Tongue (tissue), 2 donors: ENCODE data around the gene RND2. TPM values are rescaled to one million over a fixed set of nuclear protein-coding genes. Genes with fewer than 3 reads are reported as not detected.
"Not testable (repeated sequence)": the region's sequence is repeated elsewhere in the genome, so short reads cannot be mapped to it uniquely, and the experiment has no call there.

Experiments
- DNase-seq: peaks from one replicate; pipeline ENCODE4 v3.0.0-alpha.2; 2015
- total RNA-seq: library from RNA; depleted of rRNA; stranded (reverse); fragments of >200 nt; gene quantifications from one replicate; pipeline ENCODE4 v1.2.3, GENCODE V29; 2014

RND2 gene
- total RNA-seq, 1 donor from 2014 or later, result 0.92 TPM

DNA sequence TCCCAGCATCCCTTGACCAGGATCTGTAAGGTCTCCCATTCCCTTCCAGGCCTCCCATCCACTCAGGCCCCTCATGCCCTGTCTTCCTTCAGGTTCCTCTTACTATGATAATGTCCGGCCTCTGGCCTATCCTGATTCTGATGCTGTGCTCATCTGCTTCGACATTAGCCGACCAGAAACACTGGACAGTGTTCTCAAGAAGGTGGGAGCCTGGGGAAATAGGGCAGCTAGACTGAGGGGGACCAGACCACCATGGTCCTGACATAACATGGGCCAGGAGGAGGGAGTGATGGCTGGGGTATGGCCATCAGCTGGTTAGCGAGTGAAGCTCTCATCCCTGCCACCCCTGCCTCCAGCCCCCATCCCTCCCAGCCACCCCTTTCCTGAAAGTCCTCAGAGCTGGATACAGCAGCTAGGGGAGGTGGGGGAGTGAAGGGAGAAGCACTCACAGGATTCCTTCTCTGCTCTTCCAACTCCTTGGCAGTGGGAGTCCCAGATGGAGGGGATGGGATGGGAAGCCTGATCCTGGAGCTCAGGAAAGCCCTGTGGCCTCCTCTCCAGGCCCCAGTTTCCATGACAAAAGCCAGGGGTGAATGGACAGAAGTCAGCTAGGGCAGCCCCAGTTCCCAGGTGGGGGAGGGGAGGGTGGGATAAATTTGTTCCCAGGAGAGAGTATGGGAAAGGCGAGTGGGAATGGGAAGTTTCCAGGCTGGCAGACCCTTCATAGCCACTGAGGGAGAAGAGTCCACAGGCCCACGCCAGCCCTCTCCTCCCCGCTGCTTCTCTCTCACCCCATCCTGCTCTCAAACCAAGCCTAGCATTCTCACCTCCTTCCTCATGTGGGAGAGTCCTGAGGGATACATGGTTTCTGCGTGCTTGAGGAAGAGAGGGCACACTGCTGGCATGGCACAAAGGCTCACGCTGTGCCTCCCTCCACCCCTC is 2.3 kb downstream of the RND2 start:
- no peak for DNase-seq

DNA sequence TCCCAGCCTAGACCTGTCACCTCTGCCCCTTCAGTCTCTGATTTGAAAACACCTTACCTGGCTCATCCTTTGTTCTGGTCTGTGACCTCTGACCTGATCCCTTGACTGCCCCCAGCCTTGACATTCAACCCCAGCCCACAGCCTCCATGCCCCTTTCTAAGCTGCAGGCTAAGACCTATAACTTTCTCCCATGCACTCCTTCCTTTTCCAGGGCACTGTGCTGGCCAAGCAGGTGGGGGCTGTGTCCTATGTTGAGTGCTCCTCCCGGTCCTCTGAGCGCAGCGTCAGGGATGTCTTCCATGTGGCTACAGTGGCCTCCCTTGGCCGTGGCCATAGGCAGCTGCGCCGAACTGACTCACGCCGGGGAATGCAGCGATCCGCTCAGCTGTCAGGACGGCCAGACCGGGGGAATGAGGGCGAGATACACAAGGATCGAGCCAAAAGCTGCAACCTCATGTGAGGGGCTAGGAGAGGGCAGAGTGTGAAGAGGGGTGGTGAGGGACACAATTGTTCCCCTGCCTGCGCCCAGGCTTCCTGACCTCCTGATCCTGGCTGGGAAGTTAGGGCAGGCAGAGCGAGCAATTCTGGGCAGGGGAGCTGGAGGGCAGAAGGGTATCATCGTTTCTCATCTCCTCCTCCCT is 3.3 kb downstream of the RND2 start:
- peak; percentile 36 for DNase-seq

DNA sequence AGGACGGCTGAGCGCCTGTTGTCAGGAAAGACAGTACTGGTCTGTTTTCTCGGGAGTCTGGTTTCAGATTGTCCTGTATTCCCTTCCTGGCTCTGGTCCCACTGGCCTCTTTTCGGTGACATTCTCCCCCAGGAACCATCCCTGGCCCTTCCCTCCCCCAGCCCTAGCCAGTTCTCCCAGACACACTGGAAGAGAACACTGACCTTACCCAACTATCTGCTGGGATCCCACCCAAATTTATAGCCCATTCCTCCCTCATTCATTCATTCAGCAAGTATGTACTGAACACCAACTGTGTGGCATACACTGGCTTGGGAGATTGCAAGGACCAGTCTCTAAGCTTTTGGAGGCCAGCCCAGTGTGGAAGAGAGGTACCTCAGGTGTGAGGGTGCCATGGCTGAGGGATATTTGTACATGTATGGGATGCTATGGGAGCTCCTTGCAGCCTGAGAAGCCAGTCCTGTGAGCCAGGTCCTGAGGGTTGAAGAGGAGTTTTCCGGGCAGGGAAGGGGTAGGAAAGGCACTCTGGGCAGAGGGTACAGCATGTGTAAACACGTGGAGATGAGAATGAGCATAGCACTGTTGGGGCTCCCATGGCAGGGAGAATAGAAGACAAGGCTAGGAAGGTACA is 5.2 kb downstream of the RND2 start:
- no peak for DNase-seq

DNA sequence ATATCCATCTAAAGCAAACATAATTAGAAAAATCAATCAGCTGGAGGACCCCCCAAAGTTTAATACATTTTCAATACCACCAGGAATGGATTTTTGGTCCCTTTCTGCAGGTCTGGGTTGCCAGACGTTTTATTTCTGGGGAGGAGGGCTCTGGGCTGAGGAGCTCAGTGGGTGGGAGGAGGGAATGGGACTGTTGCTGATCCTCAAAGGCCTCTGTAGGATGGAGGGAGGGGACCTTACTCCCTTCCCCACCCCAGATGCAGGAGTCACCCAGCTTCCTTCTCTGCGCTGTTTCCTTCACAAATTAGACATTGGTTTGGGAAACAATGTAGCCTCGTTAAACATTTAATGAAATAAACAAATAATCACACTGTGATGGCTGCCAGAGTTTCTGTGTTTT is 6.6 kb downstream of the RND2 start:
- DNase-seq, result no peak

DNA sequence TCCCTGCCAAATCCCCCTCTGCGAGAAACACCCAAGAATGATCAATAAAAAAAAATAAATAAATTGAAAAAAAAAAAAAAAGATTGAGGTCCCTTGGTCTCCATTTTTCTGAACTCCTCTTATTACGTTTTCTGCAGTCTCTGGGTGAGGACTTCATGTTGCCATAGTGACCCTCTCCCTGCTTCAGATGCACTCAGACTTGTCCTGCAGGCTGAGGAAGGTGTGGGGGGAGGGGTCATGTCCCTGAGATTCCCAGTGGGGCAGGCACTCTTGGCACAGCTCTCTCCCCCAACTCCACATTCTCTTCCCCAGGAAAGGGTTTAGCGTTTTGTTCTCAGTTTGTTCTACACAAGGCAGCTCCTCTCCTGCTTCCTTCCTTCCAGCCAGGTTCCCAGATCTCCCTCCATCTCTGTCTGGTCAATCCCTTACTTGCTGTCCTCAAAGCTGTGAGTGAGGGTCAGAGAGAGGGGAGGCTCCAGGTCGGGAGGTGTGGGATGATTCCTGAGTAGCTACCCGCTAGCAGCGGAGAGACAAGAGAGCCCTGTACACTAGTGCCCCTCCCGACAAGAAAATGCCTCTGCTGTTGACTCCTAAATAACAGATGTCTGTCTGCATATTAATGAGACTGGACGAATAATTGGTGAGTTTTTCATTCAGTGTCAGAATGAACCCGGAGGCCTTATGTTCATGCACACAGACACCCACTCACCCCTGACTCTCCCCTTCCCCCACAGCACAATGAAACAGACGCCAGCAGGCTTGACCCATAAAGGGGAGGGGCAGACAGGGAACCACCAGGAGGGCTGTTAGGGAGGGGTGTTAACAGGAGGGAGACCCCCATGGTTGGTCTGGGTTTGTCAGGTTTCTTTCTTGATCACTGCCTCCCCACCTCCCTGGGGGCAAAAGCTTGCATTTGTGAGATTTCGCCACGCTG is 9.2 kb downstream of the RND2 start:
- no peak for DNase-seq

DNA sequence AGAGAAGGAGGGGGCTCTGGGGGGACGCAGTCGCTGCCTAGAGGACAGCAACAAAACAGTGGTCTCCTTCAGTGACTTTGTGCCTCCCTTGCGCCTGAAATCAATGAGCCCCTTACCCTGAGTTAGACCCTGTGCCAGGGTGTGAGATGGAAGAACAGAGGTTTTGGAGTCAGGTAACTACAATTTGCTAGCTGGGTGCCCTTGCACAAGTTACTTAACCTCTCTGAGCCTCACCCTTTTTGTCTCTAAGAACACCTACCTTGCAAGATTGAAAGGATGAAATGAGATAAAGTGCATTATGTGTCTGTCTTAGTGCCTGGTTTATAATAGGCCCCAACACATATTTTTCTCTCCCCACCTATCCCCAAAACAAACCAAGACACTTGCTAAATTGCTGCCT is 9.9 kb downstream of the RND2 start:
- no peak for DNase-seq

DNA sequence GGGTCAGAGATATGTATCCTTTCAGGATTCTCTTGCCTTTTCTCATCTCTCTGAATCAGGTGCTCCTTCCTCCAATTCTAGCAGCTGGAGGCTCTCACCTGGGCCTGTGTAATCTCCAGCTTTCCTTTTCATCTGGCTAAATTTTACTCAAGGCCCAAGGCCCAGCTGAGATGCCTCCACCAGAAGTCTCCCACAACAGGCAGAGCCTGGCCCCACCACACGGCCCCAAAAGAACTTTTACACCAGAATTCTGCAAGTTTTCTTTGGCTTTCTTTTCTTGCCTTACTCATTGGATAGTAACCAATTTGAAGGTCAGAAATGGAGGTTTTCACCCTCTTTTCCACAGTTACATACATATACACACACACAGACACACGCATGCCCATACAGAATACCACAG is 14.6 kb downstream of the RND2 start:
- no peak for DNase-seq

DNA sequence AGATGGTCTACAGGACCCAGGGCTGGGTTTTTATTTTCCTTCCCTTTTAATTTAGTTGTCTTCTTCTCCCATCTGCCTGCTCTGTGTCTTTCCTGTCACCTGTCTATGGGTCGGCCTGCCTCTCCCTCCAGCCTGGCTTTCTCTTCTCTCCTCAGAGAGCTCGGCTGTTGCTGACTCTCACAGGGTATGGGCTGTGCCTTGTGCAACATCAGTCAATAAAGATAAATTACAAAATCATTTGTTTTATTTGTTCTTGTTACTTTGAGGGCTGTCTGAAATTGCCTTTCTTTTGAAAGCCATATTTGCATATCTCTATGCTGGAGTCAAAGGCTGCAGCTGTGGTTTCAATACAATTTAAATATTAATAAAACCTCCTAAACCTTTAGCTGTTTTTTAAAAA is 15.6 kb downstream of the RND2 start:
- DNase-seq, result no peak

DNA sequence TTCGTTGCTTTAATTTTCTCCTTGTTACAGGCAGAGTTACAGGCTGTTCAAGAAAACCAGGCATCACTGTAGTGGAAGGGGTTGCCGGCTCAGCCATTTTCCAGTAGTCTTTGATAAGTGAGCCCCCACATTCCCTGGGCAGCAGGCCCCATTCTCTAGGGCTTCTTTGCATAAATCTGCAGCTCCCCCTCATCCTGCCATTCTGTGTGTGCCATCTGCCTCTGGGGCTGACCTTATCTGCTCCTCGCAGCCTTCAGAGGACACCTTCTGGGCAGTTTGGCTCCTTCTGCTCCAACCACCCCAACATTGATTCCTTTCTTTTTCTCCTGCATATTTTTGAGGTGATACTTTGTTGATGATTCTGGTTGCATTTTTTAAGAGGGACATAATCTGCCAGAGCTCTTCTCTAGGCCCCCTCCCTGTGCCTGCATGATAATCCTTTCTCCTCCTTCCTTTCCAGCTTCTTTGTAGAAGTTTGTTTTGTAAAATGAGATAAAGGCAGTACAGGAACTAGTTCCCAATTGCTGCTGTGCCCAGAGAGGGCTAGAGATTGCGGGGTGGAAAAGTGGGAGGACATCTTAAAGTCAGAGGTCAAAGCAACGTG is 17.1 kb downstream of the RND2 start:
- DNase-seq, result no peak

DNA sequence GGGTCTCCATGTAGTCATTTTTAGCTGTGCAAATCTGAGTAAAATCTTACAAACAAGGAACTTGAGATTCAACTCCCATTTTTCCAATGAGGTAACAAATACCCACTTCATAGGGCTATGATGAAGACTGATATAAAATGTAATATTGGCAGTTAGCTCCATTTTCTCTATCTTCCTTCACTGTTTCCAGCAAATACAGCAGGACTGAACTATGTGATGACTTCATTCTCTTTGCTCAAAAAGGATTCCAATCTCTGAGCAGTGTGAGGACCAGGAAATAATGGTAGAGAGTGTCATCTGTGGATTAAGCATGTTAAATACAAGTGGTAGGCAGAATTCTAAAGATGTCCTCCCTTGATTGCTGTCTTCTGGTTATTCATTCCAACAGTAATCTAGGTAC is 18.3 kb downstream of the RND2 start:
- DNase-seq, result no peak

DNA sequence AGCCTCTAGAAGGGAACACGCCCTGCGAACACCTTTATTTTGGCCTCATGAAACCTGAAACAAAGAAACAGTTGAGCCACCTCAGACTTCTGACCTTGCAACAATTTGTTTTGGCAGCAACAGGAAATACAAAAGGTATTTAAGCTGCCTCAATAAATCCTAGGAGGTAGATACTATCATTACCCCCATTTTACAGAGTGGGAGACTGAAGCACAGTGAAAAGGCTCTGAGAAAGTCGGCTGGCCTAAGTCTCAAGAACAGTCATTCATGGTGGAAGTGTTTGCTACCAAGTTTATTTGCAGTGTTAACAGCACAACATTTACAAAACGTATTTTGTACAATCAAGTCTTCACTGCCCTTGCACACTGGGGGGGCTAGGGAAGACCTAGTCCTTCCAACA is 19.0 kb downstream of the RND2 start:
- no peak for DNase-seq

DNA sequence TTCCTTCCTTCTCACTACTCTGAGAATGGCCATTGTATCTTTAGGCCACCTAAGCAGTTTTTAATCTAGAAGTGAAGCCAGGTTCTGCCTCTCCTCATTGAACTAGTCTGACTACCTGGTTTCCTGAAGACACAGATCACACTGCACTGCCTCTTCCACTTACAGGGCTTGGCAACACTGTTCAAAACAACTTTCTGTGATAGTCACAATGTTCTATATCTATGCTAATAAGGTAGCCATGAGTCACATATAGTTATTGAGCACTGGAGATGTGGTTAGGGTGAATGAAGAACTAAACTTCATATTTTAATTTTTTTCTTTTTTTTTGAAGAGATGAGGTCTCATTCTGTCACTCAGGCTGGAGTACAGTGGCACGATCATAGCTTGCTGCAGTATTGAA is 26.9 kb downstream of the RND2 start:
- DNase-seq, result no peak

DNA sequence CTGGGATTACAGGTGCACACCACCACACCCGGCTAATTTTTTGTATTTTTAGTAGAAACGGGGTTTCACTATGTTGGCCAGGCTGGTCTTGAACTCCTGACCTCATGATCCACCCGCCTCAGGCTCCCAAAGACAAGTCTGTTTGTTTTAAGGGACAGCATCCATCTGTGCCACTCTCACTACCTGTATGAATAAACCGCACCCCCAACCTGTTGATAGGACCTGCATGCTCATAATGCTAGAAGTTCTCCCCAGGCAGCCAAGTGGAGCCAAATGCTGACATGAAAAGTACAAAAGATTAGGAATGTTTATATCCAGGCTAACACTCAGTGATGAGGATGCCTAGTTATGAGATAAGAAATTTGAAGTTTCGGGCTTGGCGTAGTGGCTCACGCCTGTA is 28.0 kb downstream of the RND2 start:
- not testable (repeated sequence) for DNase-seq

DNA sequence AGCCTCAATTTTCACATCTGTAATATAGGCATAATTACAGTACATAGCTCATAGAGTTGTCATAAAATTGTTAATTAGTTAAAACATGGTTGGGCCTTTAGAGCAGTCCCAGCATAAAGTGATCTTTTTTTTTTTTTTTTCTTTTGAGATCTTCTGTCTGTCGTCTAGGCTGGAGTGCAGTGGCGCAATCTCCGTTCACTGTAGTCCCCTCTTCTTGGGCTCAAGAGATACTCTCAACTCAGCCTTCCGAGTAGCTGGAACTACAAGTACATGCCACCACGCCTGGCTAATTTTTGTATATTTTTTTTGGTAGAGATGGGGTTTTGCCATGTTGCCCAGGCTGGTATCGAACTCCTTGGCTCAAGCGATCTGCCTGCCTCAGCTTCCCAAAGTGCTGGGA is 31.0 kb downstream of the RND2 start:
- no peak for DNase-seq

DNA sequence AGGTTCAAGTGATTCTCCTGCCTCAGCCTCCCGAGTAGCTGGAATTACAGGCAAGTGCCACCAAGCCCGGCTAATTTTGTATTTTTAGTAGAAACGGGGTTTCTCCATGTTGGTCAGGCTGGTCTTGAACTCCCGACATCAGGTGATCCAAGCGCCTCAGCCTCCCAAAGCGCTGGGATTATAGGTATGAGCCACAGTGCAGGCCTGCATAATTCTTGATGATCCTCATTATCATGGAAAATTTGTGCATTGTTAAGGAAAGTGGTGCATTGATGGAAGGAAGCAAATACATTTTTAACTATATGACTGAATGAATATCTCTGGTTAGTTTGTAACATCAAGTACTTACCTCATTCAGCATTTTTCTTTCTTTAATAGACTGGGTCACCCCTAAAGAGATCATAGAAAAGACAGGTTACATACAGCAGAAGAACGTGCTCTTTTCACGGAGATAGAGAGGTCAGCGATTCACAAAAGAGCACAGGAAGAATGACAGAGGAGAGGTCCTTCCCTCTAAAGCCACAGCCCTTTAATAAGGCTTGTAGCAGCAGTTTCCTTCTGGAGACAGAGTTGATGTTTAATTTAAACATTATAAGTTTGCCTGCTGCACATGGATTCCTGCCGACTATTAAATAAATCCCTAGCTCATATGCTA is 38.1 kb downstream of the RND2 start:
- DNase-seq, result no peak

DNA sequence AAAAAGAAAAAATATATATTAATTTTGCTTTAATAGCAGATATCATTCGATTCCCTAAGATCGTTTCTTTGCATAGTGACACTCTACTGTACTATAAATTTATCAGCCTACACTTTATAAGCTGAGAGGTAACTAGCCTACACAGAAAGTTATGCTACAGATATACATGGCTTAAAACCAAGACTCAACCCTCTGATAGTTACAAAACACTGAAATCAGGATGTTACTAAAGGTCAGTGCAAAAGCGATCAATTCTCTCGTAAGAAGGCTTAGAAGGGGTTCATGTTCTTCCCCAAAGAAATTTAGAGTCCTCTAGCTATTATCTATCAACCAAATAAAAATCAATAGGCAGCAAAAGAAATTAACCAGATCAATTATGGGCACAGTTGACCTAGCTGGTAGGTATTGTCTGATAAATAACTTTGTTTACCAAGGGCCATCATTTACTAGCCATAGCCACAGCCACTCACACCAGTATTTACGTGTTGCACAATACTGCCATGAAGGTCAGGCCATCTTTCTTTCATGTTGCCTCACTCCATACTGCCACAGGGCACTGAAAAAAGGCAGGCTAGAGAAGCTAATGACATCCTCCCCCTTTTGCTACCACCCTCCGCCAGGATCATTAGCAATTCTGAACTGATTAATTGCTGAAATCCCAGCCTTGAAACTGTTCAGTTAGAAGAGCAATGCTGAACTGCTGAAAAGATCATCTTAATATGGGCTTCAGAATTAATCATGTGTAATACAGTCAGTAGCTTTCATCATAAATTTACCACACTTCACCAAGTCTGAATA is 43.7 kb downstream of the RND2 start:
- DNase-seq, result no peak

DNA sequence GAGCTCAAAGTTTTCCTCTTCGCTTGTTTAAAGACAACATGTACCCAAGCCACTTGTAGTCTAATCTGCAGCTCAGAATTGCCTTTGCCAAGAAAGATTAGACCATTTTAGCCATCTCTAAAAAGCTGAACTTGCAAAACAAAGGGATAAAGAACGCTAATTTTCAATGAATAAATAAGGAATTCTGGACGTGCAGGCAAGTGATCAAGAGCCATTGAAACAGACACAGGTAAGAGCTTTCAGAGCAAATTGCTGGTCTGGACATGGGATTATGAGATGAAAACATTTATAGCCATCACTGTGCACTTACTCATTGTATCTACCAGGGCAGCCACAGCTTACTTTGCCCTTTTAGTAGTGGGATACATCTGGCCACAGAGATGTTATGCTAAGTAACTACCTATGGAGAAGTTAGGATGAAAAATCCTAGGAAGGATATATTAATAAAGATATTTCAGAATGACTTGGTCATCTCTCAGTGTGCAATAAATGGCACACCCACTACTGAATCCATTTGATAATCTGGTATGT is 44.4 kb downstream of the RND2 start:
- no peak for DNase-seq

DNA sequence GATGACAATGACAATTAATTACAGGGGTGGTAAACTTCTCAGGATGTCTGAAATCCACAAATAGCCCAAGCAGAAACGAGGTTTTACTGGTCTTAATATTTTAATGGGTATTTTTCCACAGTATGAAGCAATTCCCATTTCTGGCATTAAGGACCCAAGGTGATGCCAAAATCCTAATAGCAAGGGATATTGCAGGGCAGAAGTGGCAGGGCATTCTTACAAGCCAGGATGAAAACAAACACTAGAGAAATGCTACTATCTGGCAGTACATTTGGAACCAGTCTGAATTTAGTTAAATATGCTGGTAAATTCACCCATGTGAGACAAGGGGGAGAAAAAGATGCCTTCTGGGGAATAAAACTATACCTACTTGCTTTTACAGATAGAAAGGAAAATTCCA is 45.2 kb downstream of the RND2 start:
- DNase-seq, result no peak

DNA sequence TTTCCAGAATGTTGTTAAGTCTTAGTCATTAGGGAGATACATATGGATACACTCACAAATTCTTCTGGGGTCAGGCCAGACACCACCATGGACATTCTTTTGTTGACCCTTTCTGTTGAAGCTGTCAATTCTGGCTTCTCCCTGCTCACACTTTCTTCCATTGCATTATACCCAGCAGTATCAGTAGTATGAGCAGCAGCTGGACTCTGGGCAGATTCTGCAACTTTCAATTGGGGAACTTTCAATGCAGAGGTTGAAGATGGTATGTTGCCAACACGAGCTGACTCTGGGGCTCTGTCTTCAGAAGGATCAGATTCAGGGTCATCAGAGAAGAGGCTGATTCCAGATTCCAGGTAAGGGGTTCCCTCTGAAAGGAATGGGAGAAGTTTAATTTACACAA is 45.8 kb downstream of the RND2 start:
- DNase-seq, result no peak

DNA sequence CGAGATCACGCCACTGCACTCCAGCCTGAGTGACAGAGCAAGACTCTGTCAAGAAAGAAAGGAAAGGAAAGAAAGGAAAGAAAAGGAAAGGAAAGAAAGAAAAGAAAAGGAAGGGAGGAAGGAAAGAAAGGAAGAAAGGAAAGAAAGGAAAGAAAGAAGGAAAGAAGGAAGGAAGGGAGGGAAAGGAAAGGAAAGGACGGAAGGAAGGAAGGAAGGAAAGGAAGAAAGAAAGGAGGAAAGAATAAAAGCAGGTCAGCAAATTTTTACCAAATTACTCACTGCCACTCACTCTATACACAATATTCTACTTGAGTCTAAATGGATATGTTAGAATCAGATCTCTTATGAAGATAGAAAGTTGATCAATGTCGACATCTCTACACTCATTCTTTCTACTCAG is 49.8 kb downstream of the RND2 start:
- DNase-seq, result no peak
